IPS-18a (cell line): ENCODE results near the gene EEF2.
"Not testable (repeated sequence)": the region's sequence is repeated elsewhere in the genome, so short reads cannot be mapped to it uniquely, and the experiment has no call there.

Experiments
- H3K27ac ChIP-seq: one replicate; pipeline ENCODE4 v1.5.1; 2013; ENCODE audit warnings: low read length
- H3K27me3 ChIP-seq: one replicate; pipeline ENCODE4 v1.6.1; 2013; ENCODE audit warnings: mild to moderate bottlenecking, low read length; ENCODE audit not compliant: control insufficient read depth, insufficient read depth
- H3K36me3 ChIP-seq: one replicate; pipeline ENCODE4 v1.6.1; 2013; ENCODE audit warnings: low read depth, low read length; ENCODE audit not compliant: control insufficient read depth
- H3K4me1 ChIP-seq: one replicate; pipeline ENCODE4 v1.6.1; 2013; ENCODE audit warnings: low read depth, low read length; ENCODE audit not compliant: control insufficient read depth
- H3K4me3 ChIP-seq: one replicate; pipeline ENCODE4 v1.5.1; 2013; ENCODE audit warnings: low read length
- H3K9ac ChIP-seq: one replicate; pipeline ENCODE4 v1.6.1; 2013; ENCODE audit warnings: mild to moderate bottlenecking, low read length, moderate library complexity
- H3K9me3 ChIP-seq: one replicate; pipeline ENCODE4 v1.6.1; 2013; ENCODE audit warnings: low read depth, low read length; ENCODE audit not compliant: control insufficient read depth

Gene EEF2

GRCh38 chr19:3944018-3944721 is 41.1 kb downstream of the EEF2 start:
- no peaks in the 10 kb centered on the region for H3K9me3 ChIP-seq
- no peaks in the 10 kb centered on the region for H3K27me3 ChIP-seq
- H3K4me1 ChIP-seq = no peaks in the 10 kb centered on the region

GRCh38 chr19:3942790-3943409 is 42.4 kb downstream of the EEF2 start:
- Histone ChIP-seq H3K4me3 (no peak overlapping the region), H3K27me3 (no peaks in the 10 kb centered on the region), H3K4me1 (no peaks in the 10 kb centered on the region), H3K9me3 (no peaks in the 10 kb centered on the region), H3K36me3 (peaks cover 16% of the 10 kb centered on the region), H3K27ac (no peak overlapping the region), H3K9ac (no peak overlapping the region)

More at GRCh38 chr19:3944018-3944721, 41.1 kb downstream of the EEF2 start:
- Histone ChIP-seq H3K27ac (no peak overlapping the region), H3K9ac (no peak overlapping the region), H3K36me3 (peaks cover 16% of the 10 kb centered on the region), H3K4me3 (no peak overlapping the region)

- not testable (repeated sequence) for H3K27ac ChIP-seq, H3K4me3 ChIP-seq, H3K27me3 ChIP-seq, H3K4me1 ChIP-seq, H3K9ac ChIP-seq, H3K9me3 ChIP-seq
- H3K36me3 ChIP-seq = peaks cover 12% of the 10 kb centered on the region
Observed at GRCh38 chr19:3938300-3938950, 46.8 kb downstream of the EEF2 start.

- H3K27me3 ChIP-seq = no peaks in the 10 kb centered on the region
- H3K4me1 ChIP-seq = no peaks in the 10 kb centered on the region
- H3K9ac ChIP-seq = no peak overlapping the region
- H3K36me3 ChIP-seq = peaks cover 2% of the 10 kb centered on the region
- no peak overlapping the region for H3K27ac ChIP-seq
- H3K9me3 ChIP-seq = no peaks in the 10 kb centered on the region
- no peak overlapping the region for H3K4me3 ChIP-seq
Observed at GRCh38 chr19:3936506-3937442, 48.5 kb downstream of the EEF2 start.

- Histone ChIP-seq H3K27ac (peak within 1 kb of the TSS; percentile 82), H3K9ac (peak within 1 kb of the TSS; percentile 67), H3K36me3 (no peaks in the 10 kb centered on the region), H3K4me1 (no peaks in the 10 kb centered on the region), H3K4me3 (peak within 1 kb of the TSS; percentile 67), H3K9me3 (no peaks in the 10 kb centered on the region), H3K27me3 (no peaks in the 10 kb centered on the region)
Observed at GRCh38 chr19:3932931-3933810, 52.1 kb downstream of the EEF2 start, which contains the start of gene NMRK2. NMRK2 (plus strand) TSS chr19:3933069; CDS start chr19:3933672, 603 bp downstream.

- Histone ChIP-seq H3K27me3 (no peaks in the 10 kb centered on the region), H3K36me3 (no peaks in the 10 kb centered on the region), H3K9ac (no peak overlapping the region), H3K27ac (no peak overlapping the region), H3K9me3 (no peaks in the 10 kb centered on the region), H3K4me3 (no peak overlapping the region), H3K4me1 (no peaks in the 10 kb centered on the region)
Observed at GRCh38 chr19:3931041-3931440, 54.2 kb downstream of the EEF2 start.
